GM23338 (cell line): ENCODE measurements around the gene URI1. TPM values are rescaled to one million over a fixed set of nuclear protein-coding genes. Genes with fewer than 3 reads are reported as not detected.

Source experiments
- ATAC-seq: fragments of 200-7000 bp; cut with Tn5 transposase; 3 replicates; pipeline ENCODE4 v1.9.1; 2020
- DNase-seq: peaks from one replicate; pipeline ENCODE4 v3.0.0-alpha.2; 2015; ENCODE audit warnings: low spot score
- H2AFZ ChIP-seq: fragments of 200-600 bp; sonication (generic); 2 replicates; pipeline ENCODE4 v1.8.0; 2016; ENCODE audit warnings: antibody characterized with exemption, mild to moderate bottlenecking, moderate library complexity
- H3F3A ChIP-seq: fragments of 200-600 bp; sonication (generic); replicated peaks from 2 replicates; pipeline ENCODE4 v1.8.0; 2017; ENCODE audit warnings: antibody characterized with exemption, mixed run types, low read depth
- H3K27ac ChIP-seq: fragments of 200-600 bp; sonication (generic); 2 replicates; pipeline ENCODE4 v1.6.1; 2016; ENCODE audit warnings: low read depth
- H3K27me3 ChIP-seq: fragments of 200-600 bp; sonication (generic); 2 replicates; pipeline ENCODE4 v1.8.0; 2016; ENCODE audit warnings: mild to moderate bottlenecking, mixed run types, moderate library complexity; ENCODE audit not compliant: insufficient read depth
- H3K36me3 ChIP-seq: fragments of 200-600 bp; sonication (generic); 2 replicates; pipeline ENCODE4 v1.8.0; 2016; ENCODE audit warnings: mild to moderate bottlenecking; ENCODE audit not compliant: insufficient read depth
- H3K4me1 ChIP-seq: fragments of 200-600 bp; sonication (generic); 2 replicates; pipeline ENCODE4 v1.8.0; 2016; ENCODE audit warnings: mild to moderate bottlenecking, moderate library complexity; ENCODE audit not compliant: insufficient read depth
- H3K4me2 ChIP-seq: fragments of 200-600 bp; sonication (generic); 2 replicates; pipeline ENCODE4 v1.7.1; 2017; ENCODE audit warnings: mixed run types
- H3K4me3 ChIP-seq: fragments of 200-600 bp; sonication (generic); 2 replicates; pipeline ENCODE4 v1.6.1; 2016; ENCODE audit warnings: mixed run types
- H3K79me2 ChIP-seq: fragments of 200-600 bp; sonication (generic); replicated peaks from 2 replicates; pipeline ENCODE4 v1.8.0; 2017; ENCODE audit warnings: mild to moderate bottlenecking; ENCODE audit not compliant: insufficient read depth
- H3K9me2 ChIP-seq: fragments of 200-600 bp; sonication (generic); 2 replicates; pipeline ENCODE4 v1.8.0; 2017; ENCODE audit not compliant: insufficient read depth
- H4K20me1 ChIP-seq: fragments of 200-600 bp; sonication (generic); replicated peaks from 2 replicates; pipeline ENCODE4 v1.8.0; 2017; ENCODE audit warnings: mild to moderate bottlenecking; ENCODE audit not compliant: insufficient read depth
- H3K27ac Mint-ChIP-seq: 2 replicates; pipeline ENCODE4 v1.8.0; 2020; ENCODE audit warnings: inconsistent platforms, mild to moderate bottlenecking, moderate library complexity, mixed read lengths
- H3K27me3 Mint-ChIP-seq: 3 replicates; pipeline ENCODE4 v1.8.0; 2022; ENCODE audit warnings: low read depth, mild to moderate bottlenecking, moderate library complexity, mixed read lengths, inconsistent platforms; ENCODE audit not compliant: insufficient read depth, poor library complexity
- H3K36me3 Mint-ChIP-seq: 3 replicates; pipeline ENCODE4 v1.8.0; 2021; ENCODE audit warnings: low read depth, mild to moderate bottlenecking, inconsistent platforms, moderate library complexity, mixed read lengths
- H3K4me1 Mint-ChIP-seq: 3 replicates; pipeline ENCODE4 v1.8.0; 2020; ENCODE audit warnings: mild to moderate bottlenecking, inconsistent platforms, mixed read lengths
- H3K4me3 Mint-ChIP-seq: 3 replicates; pipeline ENCODE4 v1.8.0; 2021; ENCODE audit warnings: moderate library complexity, mild to moderate bottlenecking, inconsistent platforms, mixed read lengths
- H3K9me3 Mint-ChIP-seq: 3 replicates; pipeline ENCODE4 v1.8.0; 2020; ENCODE audit warnings: moderate library complexity, mild to moderate bottlenecking, inconsistent platforms, mixed read lengths
- CREB1 ChIP-seq: fragments of 250-450 bp; sonication (Bioruptor Pico); IDR thresholded peaks from 2 replicates; pipeline ENCODE4 v1.5.0; 2020; ENCODE audit warnings: low read depth, mild to moderate bottlenecking, moderate library complexity
- EZH2 ChIP-seq: fragments of 200-600 bp; sonication (generic); IDR thresholded peaks from one replicate; pipeline ENCODE4 v1.8.0; 2017; ENCODE audit warnings: antibody characterized with exemption, mild to moderate bottlenecking, low read depth; ENCODE audit not compliant: unreplicated experiment
- EZH2phosphoT487 ChIP-seq: fragments of 200-600 bp; sonication (generic); IDR thresholded peaks from one replicate; pipeline ENCODE4 v1.8.1; 2018; ENCODE audit warnings: antibody characterized with exemption; ENCODE audit not compliant: unreplicated experiment
- JUNB ChIP-seq: IDR thresholded peaks from one replicate; pipeline ENCODE4 v1.6.1; 2016; ENCODE audit warnings: antibody characterized with exemption; ENCODE audit not compliant: unreplicated experiment
- NANOG ChIP-seq: IDR thresholded peaks from 2 replicates; pipeline ENCODE4 v1.6.1; 2016; ENCODE audit warnings: antibody characterized with exemption, borderline replicate concordance
- POLR2AphosphoS5 ChIP-seq: IDR thresholded peaks from 2 replicates; pipeline ENCODE4 v1.6.1; 2016; ENCODE audit warnings: antibody characterized with exemption, low read depth
- STAT1 ChIP-seq: IDR thresholded peaks from one replicate; pipeline ENCODE4 v1.6.1; 2016; ENCODE audit warnings: antibody characterized with exemption; ENCODE audit not compliant: unreplicated experiment
- ZNF114 ChIP-seq: fragments of 250-450 bp; sonication (Bioruptor Pico); IDR thresholded peaks from 2 replicates; pipeline ENCODE4 v1.5.0; 2020; ENCODE audit warnings: mild to moderate bottlenecking, moderate library complexity
- ZNF331 ChIP-seq: fragments of 250-450 bp; sonication (Bioruptor Pico); IDR thresholded peaks from 2 replicates; pipeline ENCODE4 v1.5.0; 2020; ENCODE audit warnings: low read depth, mild to moderate bottlenecking, moderate library complexity
- polyA plus RNA-seq: library from polyadenylated mRNA; unstranded; fragments of >200 nt; fragmentation: Nextera tagmentation; extraction: Ambion mirVana; gene quantifications from 2 replicates; pipeline ENCODE4 v1.2.1, GENCODE V29; 2016
- total RNA-seq: library from RNA; depleted of rRNA; stranded (reverse); fragments of >200 nt; shearing (Covaris generic); gene quantifications from 2 replicates; pipeline ENCODE4 v1.2.3, GENCODE V29; 2014
- TF ChIP-seq, protein P1 (sequence below), 2 experiments: fragments of 200-600 bp in 1 of 2; sonication (generic) in 1 of 2; conservative IDR thresholded peaks; 2 replicates each; pipeline versions ENCODE4 v1.5.1 to v1.6.1; 2016 to 2017; ENCODE audit warnings: antibody characterized with exemption in 2 of 2, low read depth in 2 of 2, mild to moderate bottlenecking in 2 of 2, moderate library complexity in 1 of 2
- TF ChIP-seq, protein P2 (sequence below): IDR thresholded peaks from one replicate; pipeline ENCODE4 v1.6.1; 2018; ENCODE audit warnings: antibody characterized with exemption; ENCODE audit not compliant: unreplicated experiment
- TF ChIP-seq, protein P3 (sequence below): IDR thresholded peaks from 2 replicates; pipeline ENCODE4 v1.6.1; 2016; ENCODE audit warnings: antibody characterized with exemption

Gene URI1
- total and polyA plus RNA-seq, 2 experiments from 2014 or later = 27.6 to 68.4 TPM

DNA sequence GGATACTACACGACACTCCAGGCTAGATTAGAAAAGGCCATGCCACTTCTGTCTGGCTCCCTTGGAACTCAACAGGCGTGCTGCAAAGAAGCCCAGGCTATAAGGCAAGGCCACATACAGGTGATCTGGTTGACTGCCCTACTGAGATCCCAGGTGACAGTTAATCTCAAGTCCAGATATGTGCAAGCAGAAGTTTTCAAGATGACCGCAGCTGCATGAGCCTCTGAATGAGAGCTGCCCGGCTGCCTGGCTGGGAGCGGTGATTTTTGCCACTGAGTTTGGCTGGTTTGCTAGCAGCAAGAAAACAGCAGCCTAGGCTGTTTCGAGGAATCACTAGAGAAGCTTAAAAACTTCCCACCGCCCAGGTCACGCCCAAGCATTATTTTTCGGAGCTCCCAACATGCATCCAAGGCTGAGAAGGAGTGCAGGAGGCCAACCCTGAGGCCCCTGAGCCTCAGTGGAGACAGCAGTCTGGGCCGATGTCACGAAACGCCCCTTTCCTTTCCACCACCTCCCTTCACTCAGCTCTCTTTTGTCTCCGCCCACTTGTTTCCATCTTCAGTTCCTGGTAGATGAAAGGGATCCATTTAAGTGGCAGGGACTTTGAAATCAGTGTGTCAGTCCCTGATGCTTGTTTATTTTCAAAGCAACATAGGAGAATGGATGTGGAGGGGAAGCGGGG is 14.0 kb upstream of the URI1 start (continued):
- TF ChIP-seq ZNF114 (CRISPR knock-in tag) (no peak), EZH2 (no peak), STAT1 (no peak), CREB1 (CRISPR knock-in tag) (no peak), ZNF331 (CRISPR knock-in tag) (no peak), POLR2AphosphoS5 (no peak), NANOG (no peak), JUNB (no peak)
- TF ChIP-seq, protein P1, sequence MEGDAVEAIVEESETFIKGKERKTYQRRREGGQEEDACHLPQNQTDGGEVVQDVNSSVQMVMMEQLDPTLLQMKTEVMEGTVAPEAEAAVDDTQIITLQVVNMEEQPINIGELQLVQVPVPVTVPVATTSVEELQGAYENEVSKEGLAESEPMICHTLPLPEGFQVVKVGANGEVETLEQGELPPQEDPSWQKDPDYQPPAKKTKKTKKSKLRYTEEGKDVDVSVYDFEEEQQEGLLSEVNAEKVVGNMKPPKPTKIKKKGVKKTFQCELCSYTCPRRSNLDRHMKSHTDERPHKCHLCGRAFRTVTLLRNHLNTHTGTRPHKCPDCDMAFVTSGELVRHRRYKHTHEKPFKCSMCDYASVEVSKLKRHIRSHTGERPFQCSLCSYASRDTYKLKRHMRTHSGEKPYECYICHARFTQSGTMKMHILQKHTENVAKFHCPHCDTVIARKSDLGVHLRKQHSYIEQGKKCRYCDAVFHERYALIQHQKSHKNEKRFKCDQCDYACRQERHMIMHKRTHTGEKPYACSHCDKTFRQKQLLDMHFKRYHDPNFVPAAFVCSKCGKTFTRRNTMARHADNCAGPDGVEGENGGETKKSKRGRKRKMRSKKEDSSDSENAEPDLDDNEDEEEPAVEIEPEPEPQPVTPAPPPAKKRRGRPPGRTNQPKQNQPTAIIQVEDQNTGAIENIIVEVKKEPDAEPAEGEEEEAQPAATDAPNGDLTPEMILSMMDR (conservative IDR thresholded peaks at IDR 0.05; ENCODE audit: low read depth in 2 of 2) = no peak
- TF ChIP-seq, protein P2, sequence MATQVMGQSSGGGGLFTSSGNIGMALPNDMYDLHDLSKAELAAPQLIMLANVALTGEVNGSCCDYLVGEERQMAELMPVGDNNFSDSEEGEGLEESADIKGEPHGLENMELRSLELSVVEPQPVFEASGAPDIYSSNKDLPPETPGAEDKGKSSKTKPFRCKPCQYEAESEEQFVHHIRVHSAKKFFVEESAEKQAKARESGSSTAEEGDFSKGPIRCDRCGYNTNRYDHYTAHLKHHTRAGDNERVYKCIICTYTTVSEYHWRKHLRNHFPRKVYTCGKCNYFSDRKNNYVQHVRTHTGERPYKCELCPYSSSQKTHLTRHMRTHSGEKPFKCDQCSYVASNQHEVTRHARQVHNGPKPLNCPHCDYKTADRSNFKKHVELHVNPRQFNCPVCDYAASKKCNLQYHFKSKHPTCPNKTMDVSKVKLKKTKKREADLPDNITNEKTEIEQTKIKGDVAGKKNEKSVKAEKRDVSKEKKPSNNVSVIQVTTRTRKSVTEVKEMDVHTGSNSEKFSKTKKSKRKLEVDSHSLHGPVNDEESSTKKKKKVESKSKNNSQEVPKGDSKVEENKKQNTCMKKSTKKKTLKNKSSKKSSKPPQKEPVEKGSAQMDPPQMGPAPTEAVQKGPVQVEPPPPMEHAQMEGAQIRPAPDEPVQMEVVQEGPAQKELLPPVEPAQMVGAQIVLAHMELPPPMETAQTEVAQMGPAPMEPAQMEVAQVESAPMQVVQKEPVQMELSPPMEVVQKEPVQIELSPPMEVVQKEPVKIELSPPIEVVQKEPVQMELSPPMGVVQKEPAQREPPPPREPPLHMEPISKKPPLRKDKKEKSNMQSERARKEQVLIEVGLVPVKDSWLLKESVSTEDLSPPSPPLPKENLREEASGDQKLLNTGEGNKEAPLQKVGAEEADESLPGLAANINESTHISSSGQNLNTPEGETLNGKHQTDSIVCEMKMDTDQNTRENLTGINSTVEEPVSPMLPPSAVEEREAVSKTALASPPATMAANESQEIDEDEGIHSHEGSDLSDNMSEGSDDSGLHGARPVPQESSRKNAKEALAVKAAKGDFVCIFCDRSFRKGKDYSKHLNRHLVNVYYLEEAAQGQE = no peak
- TF ChIP-seq, protein P3, sequence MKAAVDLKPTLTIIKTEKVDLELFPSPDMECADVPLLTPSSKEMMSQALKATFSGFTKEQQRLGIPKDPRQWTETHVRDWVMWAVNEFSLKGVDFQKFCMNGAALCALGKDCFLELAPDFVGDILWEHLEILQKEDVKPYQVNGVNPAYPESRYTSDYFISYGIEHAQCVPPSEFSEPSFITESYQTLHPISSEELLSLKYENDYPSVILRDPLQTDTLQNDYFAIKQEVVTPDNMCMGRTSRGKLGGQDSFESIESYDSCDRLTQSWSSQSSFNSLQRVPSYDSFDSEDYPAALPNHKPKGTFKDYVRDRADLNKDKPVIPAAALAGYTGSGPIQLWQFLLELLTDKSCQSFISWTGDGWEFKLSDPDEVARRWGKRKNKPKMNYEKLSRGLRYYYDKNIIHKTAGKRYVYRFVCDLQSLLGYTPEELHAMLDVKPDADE = no peak

DNA sequence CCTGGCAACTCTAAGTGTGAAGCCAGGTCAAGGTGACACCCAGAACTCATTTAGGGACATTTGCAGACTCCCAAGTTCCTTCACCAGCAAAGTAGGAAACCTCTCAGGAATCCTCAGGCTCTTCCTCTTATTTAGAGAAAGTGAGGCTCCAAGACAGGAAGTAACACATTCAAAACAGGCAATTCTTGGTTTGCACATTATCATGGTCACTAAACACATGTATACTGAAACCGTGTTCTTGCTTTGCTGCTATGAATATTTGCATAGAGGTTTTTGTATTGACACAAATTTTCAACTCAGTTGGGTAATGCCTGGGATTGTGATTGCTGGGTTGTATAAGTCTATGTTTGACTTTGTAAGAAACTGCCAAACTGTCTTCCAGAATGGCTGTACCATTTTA is 13.2 kb upstream of the URI1 start:
- Histone ChIP-seq H3K9me2 (no peaks in the 10 kb centered on the region), H3K36me3 (no peaks in the 10 kb centered on the region), H3K4me2 (no peak overlapping the region), H3F3A (no peaks in the 10 kb centered on the region), H4K20me1 (no peaks in the 10 kb centered on the region), H3K79me2 (no peaks in the 10 kb centered on the region), H3K4me3 (no peak overlapping the region), H3K4me1 (peaks cover 9% of the 10 kb centered on the region; the same call in 1 of the 2 replicates), H3K27ac (no peak overlapping the region), H2AFZ (peak overlapping the region; percentile 95), H3K27me3 (no peaks in the 10 kb centered on the region)
- Mint-ChIP-seq H3K27me3 (peaks cover 7% of the 10 kb centered on the region), H3K36me3 (no peaks in the 10 kb centered on the region), H3K4me1 (peaks cover 10% of the 10 kb centered on the region; the same call in 2 of the 3 replicates), H3K4me3 (no peak overlapping the region), H3K27ac (no peak overlapping the region), H3K9me3 (no peaks in the 10 kb centered on the region)
- ATAC-seq (no peak), DNase-seq (no peak)
- TF ChIP-seq EZH2 = no peak
- TF ChIP-seq, protein P1 (conservative IDR thresholded peaks at IDR 0.05; ENCODE audit: low read depth in 2 of 2) = no peak
- no peak for TF ChIP-seq JUNB
- no peak for TF ChIP-seq EZH2phosphoT487
- TF ChIP-seq, protein P3 = no peak
- TF ChIP-seq, protein P2 = no peak
